HUES48 (cell line): ENCODE data around the gene CACNA1D.

Experiments used
- H3K27ac ChIP-seq: one replicate; pipeline ENCODE4 v1.7.0; 2013; ENCODE audit warnings: low read depth, low read length, inconsistent platforms
- H3K27me3 ChIP-seq: 2 replicates; pipeline ENCODE4 v1.6.1; 2013; ENCODE audit warnings: mild to moderate bottlenecking, low read length; ENCODE audit not compliant: control insufficient read depth, insufficient read depth
- H3K36me3 ChIP-seq: 2 replicates; pipeline ENCODE4 v1.6.1; 2013; ENCODE audit warnings: low read length; ENCODE audit not compliant: control insufficient read depth, insufficient read depth
- H3K4me1 ChIP-seq: 2 replicates; pipeline ENCODE4 v1.6.1; 2013; ENCODE audit warnings: mild to moderate bottlenecking, low read length; ENCODE audit not compliant: control insufficient read depth, insufficient read depth
- H3K4me3 ChIP-seq: 2 replicates; pipeline ENCODE4 v1.5.1; 2013; ENCODE audit warnings: mild to moderate bottlenecking, low read depth, low read length
- H3K9ac ChIP-seq: 2 replicates; pipeline ENCODE4 v1.6.1; 2013; ENCODE audit warnings: mild to moderate bottlenecking, low read depth, low read length, moderate library complexity
- H3K9me3 ChIP-seq: 2 replicates; pipeline ENCODE4 v1.6.1; 2013; ENCODE audit warnings: low read length; ENCODE audit not compliant: control insufficient read depth, insufficient read depth

The CACNA1D gene

GRCh38 chr3:53703630-53704362, 209.4 kb downstream of the CACNA1D start:
- H3K27me3 ChIP-seq: no peaks in the 10 kb centered on the region
- H3K27ac ChIP-seq: no peak overlapping the region
- H3K36me3 ChIP-seq: no peaks in the 10 kb centered on the region
- no peaks in the 10 kb centered on the region for H3K9me3 ChIP-seq
- no peak overlapping the region for H3K9ac ChIP-seq
- H3K4me3 ChIP-seq: no peak overlapping the region
- no peaks in the 10 kb centered on the region for H3K4me1 ChIP-seq

GRCh38 chr3:53704363-53704725, 209.9 kb downstream of the CACNA1D start:
- Histone ChIP-seq H3K9me3 (no peaks in the 10 kb centered on the region), H3K36me3 (no peaks in the 10 kb centered on the region), H3K4me3 (no peak overlapping the region), H3K4me1 (no peaks in the 10 kb centered on the region), H3K27ac (no peak overlapping the region), H3K27me3 (no peaks in the 10 kb centered on the region), H3K9ac (no peak overlapping the region)

- no peaks in the 10 kb centered on the region for H3K36me3 ChIP-seq
- H3K27ac ChIP-seq: no peak overlapping the region
- no peak overlapping the region for H3K4me3 ChIP-seq
- H3K9me3 ChIP-seq: no peaks in the 10 kb centered on the region
- peaks cover 6% of the 10 kb centered on the region; the same call in 1 of the 2 replicates for H3K4me1 ChIP-seq
- no peak overlapping the region for H3K9ac ChIP-seq
- H3K27me3 ChIP-seq: no peaks in the 10 kb centered on the region
Observed at GRCh38 chr3:53705024-53705745, 210.8 kb downstream of the CACNA1D start.

GRCh38 chr3:53705774-53706173, 211.4 kb downstream of the CACNA1D start:
- no peak overlapping the region for H3K9ac ChIP-seq
- H3K9me3 ChIP-seq: no peaks in the 10 kb centered on the region
- no peaks in the 10 kb centered on the region for H3K36me3 ChIP-seq
- no peak overlapping the region for H3K4me3 ChIP-seq
- H3K4me1 ChIP-seq: peaks cover 6% of the 10 kb centered on the region; the same call in 1 of the 2 replicates
- H3K27me3 ChIP-seq: no peaks in the 10 kb centered on the region
- H3K27ac ChIP-seq: no peak overlapping the region

GRCh38 chr3:53707222-53707621, 212.8 kb downstream of the CACNA1D start:
- Histone ChIP-seq H3K4me3 (no peak overlapping the region), H3K9me3 (no peaks in the 10 kb centered on the region), H3K27ac (no peak overlapping the region), H3K4me1 (peaks cover 6% of the 10 kb centered on the region; the same call in 1 of the 2 replicates), H3K27me3 (no peaks in the 10 kb centered on the region), H3K36me3 (no peaks in the 10 kb centered on the region), H3K9ac (no peak overlapping the region)

- H3K36me3 ChIP-seq: no peaks in the 10 kb centered on the region
- no peak overlapping the region for H3K9ac ChIP-seq
- H3K27ac ChIP-seq: no peak overlapping the region
- peaks cover 6% of the 10 kb centered on the region; the same call in 1 of the 2 replicates for H3K4me1 ChIP-seq
- H3K9me3 ChIP-seq: no peaks in the 10 kb centered on the region
- no peaks in the 10 kb centered on the region for H3K27me3 ChIP-seq
- H3K4me3 ChIP-seq: no peak overlapping the region
Observed at GRCh38 chr3:53708001-53708621, 213.7 kb downstream of the CACNA1D start.

GRCh38 chr3:53709256-53709655, 214.8 kb downstream of the CACNA1D start:
- H3K4me1 ChIP-seq: peaks cover 6% of the 10 kb centered on the region; the same call in 1 of the 2 replicates
- no peaks in the 10 kb centered on the region for H3K36me3 ChIP-seq
- H3K4me3 ChIP-seq: no peak overlapping the region
- H3K27me3 ChIP-seq: no peaks in the 10 kb centered on the region
- no peak overlapping the region for H3K9ac ChIP-seq
- no peak overlapping the region for H3K27ac ChIP-seq
- H3K9me3 ChIP-seq: no peaks in the 10 kb centered on the region

GRCh38 chr3:53709860-53710674, 215.7 kb downstream of the CACNA1D start:
- H3K36me3 ChIP-seq: no peaks in the 10 kb centered on the region
- H3K9ac ChIP-seq: no peak overlapping the region
- H3K27ac ChIP-seq: no peak overlapping the region
- H3K9me3 ChIP-seq: no peaks in the 10 kb centered on the region
- H3K27me3 ChIP-seq: no peaks in the 10 kb centered on the region
- H3K4me1 ChIP-seq: peaks cover 6% of the 10 kb centered on the region; the same call in 1 of the 2 replicates
- H3K4me3 ChIP-seq: no peak overlapping the region

- no peak overlapping the region for H3K9ac ChIP-seq
- H3K9me3 ChIP-seq: no peaks in the 10 kb centered on the region
- H3K4me1 ChIP-seq: peaks cover 6% of the 10 kb centered on the region; the same call in 1 of the 2 replicates
- H3K27me3 ChIP-seq: no peaks in the 10 kb centered on the region
- no peak overlapping the region for H3K4me3 ChIP-seq
- no peaks in the 10 kb centered on the region for H3K36me3 ChIP-seq
- no peak overlapping the region for H3K27ac ChIP-seq
Observed at GRCh38 chr3:53711387-53711786, 217.0 kb downstream of the CACNA1D start.

- H3K9ac ChIP-seq: no peak overlapping the region
- H3K4me1 ChIP-seq: peaks cover 6% of the 10 kb centered on the region; the same call in 1 of the 2 replicates
- H3K27ac ChIP-seq: no peak overlapping the region
- no peak overlapping the region for H3K4me3 ChIP-seq
- H3K9me3 ChIP-seq: no peaks in the 10 kb centered on the region
- no peaks in the 10 kb centered on the region for H3K27me3 ChIP-seq
- no peaks in the 10 kb centered on the region for H3K36me3 ChIP-seq
Observed at GRCh38 chr3:53712817-53713388, 218.5 kb downstream of the CACNA1D start.
